Measurements from ENCODE around the gene RFK.

DNA sequence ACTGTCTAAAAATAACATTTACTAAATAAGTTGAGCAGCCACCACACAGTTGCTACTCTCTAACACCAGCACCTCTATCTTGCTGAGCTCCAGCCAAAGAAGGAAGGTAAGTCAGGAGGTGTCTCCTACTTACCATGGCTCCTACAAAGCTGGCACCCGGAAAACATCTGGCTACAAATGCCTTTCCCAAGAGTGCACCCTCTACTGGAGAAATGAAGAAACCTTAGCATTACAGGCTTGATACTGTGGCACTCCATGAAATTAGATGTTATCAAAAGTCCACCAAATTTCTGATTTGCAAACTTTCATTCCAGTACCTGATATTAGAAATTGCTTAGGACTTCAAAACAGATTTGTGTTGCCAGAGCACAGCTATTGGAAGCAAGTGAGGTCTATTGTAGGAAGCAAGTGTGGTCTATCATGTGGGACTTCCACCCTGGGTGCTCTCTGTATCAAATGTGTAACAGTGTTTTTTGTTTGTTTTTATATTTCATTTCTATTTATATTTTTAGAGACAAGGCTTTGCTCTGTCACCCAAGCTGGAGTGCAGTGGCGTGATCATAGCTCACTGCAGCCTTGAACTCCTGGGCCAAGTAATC, 25.7 kb upstream of the RFK start:
- TF ChIP-seq, protein P1, sequence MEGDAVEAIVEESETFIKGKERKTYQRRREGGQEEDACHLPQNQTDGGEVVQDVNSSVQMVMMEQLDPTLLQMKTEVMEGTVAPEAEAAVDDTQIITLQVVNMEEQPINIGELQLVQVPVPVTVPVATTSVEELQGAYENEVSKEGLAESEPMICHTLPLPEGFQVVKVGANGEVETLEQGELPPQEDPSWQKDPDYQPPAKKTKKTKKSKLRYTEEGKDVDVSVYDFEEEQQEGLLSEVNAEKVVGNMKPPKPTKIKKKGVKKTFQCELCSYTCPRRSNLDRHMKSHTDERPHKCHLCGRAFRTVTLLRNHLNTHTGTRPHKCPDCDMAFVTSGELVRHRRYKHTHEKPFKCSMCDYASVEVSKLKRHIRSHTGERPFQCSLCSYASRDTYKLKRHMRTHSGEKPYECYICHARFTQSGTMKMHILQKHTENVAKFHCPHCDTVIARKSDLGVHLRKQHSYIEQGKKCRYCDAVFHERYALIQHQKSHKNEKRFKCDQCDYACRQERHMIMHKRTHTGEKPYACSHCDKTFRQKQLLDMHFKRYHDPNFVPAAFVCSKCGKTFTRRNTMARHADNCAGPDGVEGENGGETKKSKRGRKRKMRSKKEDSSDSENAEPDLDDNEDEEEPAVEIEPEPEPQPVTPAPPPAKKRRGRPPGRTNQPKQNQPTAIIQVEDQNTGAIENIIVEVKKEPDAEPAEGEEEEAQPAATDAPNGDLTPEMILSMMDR (IDR thresholded peaks at IDR 0.05; ENCODE audit: low read depth, low read length) = peak; percentile 47
- no peak for TF ChIP-seq POLR2A (IDR thresholded peaks at IDR 0.05; ENCODE audit: extremely low read depth, insufficient read length)
